IMR-90 (cell line): ENCODE data around the gene PLCXD1. TPM values are rescaled to one million over a fixed set of nuclear protein-coding genes. Genes with fewer than 3 reads are reported as not detected.
A peak's percentile ranks its signal among the peaks of the same experiment; 100 is the strongest.

Experiments used
- ATAC-seq: fragments of 200-7000 bp; cut with Tn5 transposase; 2 replicates; pipeline ENCODE4 v1.9.1; 2020; ENCODE audit warnings: low read depth, mild to moderate bottlenecking, moderate library complexity
- BruUV-seq: library from RNA; stranded (reverse); fragments of 400-500 nt; replicated peaks from 2 replicates; lab custom pipeline; 2021; lab: Mats Ljungman, UMichigan
- CTCF ChIA-PET: fragments of 300-600 bp; formaldehyde crosslinking; extraction: SDS; loops from one replicate; lab custom pipeline; 2021; ENCODE audit warnings: antibody characterized with exemption; lab: Yijun Ruan, JAX
- POLR2A ChIA-PET: fragments of 300-600 bp; sonication (Branson Sonifier 250); formaldehyde crosslinking; loops from one replicate; lab custom pipeline; 2022; ENCODE audit warnings: antibody characterized with exemption; ENCODE audit not compliant: unreplicated experiment; lab: Charles Lee
- DNase-seq: peaks from one replicate; pipeline ENCODE4 v3.0.0; 2013
- H2AFZ ChIP-seq: replicated peaks from 2 replicates; pipeline ENCODE3; 2013; ENCODE audit warnings: low read length, mild to moderate bottlenecking; ENCODE audit not compliant: poor library complexity
- H2AK5ac ChIP-seq: 2 replicates; pipeline ENCODE4 v1.6.1; 2013; ENCODE audit warnings: low read depth, low read length, inconsistent platforms
- H2AK9ac ChIP-seq: replicated peaks from 2 replicates; pipeline ENCODE3; 2013; ENCODE audit warnings: mild to moderate bottlenecking, low read depth, low read length, moderate library complexity; ENCODE audit not compliant: poor library complexity
- H2BK120ac ChIP-seq: 2 replicates; pipeline ENCODE4 v1.6.1; 2013; ENCODE audit warnings: low read depth, low read length, inconsistent platforms
- H2BK15ac ChIP-seq: 3 replicates; pipeline ENCODE4 v1.6.1; 2013; ENCODE audit warnings: low read depth, low read length, inconsistent platforms
- H2BK20ac ChIP-seq: 2 replicates; pipeline ENCODE4 v1.6.1; 2013; ENCODE audit warnings: low read depth, mild to moderate bottlenecking, inconsistent platforms, low read length, moderate library complexity
- H2BK5ac ChIP-seq: 2 replicates; pipeline ENCODE4 v1.6.1; 2013; ENCODE audit warnings: mild to moderate bottlenecking, low read depth, low read length, inconsistent platforms; ENCODE audit not compliant: poor library complexity, severe bottlenecking
- H3K14ac ChIP-seq: replicated peaks from 2 replicates; pipeline ENCODE4 v1.6.1; 2013; ENCODE audit warnings: low read depth, low read length, inconsistent platforms
- H3K18ac ChIP-seq: 2 replicates; pipeline ENCODE4 v1.6.1; 2013; ENCODE audit warnings: low read depth, low read length, control low read depth
- H3K23ac ChIP-seq: 2 replicates; pipeline ENCODE4 v1.6.1; 2013; ENCODE audit warnings: low read depth, low read length, inconsistent platforms
- H3K27ac ChIP-seq: 2 replicates; pipeline ENCODE4 v1.5.1; 2013; ENCODE audit warnings: mild to moderate bottlenecking, control low read depth, low read length; ENCODE audit not compliant: insufficient read depth
- H3K27me3 ChIP-seq: 2 replicates; pipeline ENCODE4 v1.6.1; 2013; ENCODE audit warnings: low read length; ENCODE audit not compliant: control insufficient read depth, insufficient read depth
- H3K36me3 ChIP-seq: 2 replicates; pipeline ENCODE4 v1.6.1; 2013; ENCODE audit warnings: low read length, mixed read lengths; ENCODE audit not compliant: control insufficient read depth, insufficient read depth
- H3K4ac ChIP-seq: 2 replicates; pipeline ENCODE4 v1.6.1; 2013; ENCODE audit warnings: low read depth, low read length, inconsistent platforms
- H3K4me1 ChIP-seq: 2 replicates; pipeline ENCODE4 v1.6.1; 2013; ENCODE audit warnings: low read length, mixed read lengths; ENCODE audit not compliant: control insufficient read depth, insufficient read depth
- H3K4me2 ChIP-seq: 2 replicates; pipeline ENCODE4 v1.6.1; 2013; ENCODE audit warnings: low read depth, mild to moderate bottlenecking, control low read depth, low read length, moderate library complexity
- H3K4me3 ChIP-seq: 2 replicates; pipeline ENCODE4 v1.5.1; 2013; ENCODE audit warnings: low read depth, mild to moderate bottlenecking, control low read depth, low read length, moderate library complexity; ENCODE audit not compliant: insufficient read depth
- H3K56ac ChIP-seq: 2 replicates; pipeline ENCODE4 v1.6.1; 2013; ENCODE audit warnings: low read length, inconsistent platforms; ENCODE audit not compliant: insufficient read depth; ENCODE audit errors: extremely low read depth
- H3K79me1 ChIP-seq, 2 experiments: 2 replicates each; pipeline ENCODE4 v1.6.1; 2013; ENCODE audit warnings: low read length in 2 of 2, inconsistent platforms in 1 of 2, low read depth in 1 of 2
- H3K9ac ChIP-seq: 2 replicates; pipeline ENCODE4 v1.6.1; 2013; ENCODE audit warnings: low read depth, low read length, control low read depth
- H3K9me1 ChIP-seq: 2 replicates; pipeline ENCODE4 v1.6.1; 2013; ENCODE audit warnings: low read length, inconsistent platforms; ENCODE audit not compliant: insufficient read depth
- H3K9me3 ChIP-seq: 2 replicates; pipeline ENCODE4 v1.6.1; 2013; ENCODE audit warnings: low read length; ENCODE audit not compliant: control insufficient read depth, insufficient read depth
- H4K20me1 ChIP-seq: 2 replicates; pipeline ENCODE4 v1.6.1; 2013; ENCODE audit warnings: low read length, inconsistent platforms; ENCODE audit not compliant: insufficient read depth
- H4K5ac ChIP-seq: 2 replicates; pipeline ENCODE4 v1.6.1; 2013; ENCODE audit warnings: mild to moderate bottlenecking, low read depth, low read length, control low read depth
- H4K8ac ChIP-seq, 2 experiments: 2 replicates each; pipeline ENCODE4 v1.6.1; 2013; ENCODE audit warnings: low read depth in 2 of 2, low read length in 2 of 2, control low read depth in 1 of 2, inconsistent platforms in 1 of 2
- H4K91ac ChIP-seq: 2 replicates; pipeline ENCODE4 v1.6.1; 2013; ENCODE audit warnings: low read depth, low read length, inconsistent platforms; ENCODE audit not compliant: insufficient read depth
- CEBPB ChIP-seq: IDR thresholded peaks from 2 replicates; pipeline ENCODE4 v1.6.1; 2012; ENCODE audit warnings: low read depth, low read length, improper control_type of control experiment
- MAZ ChIP-seq: IDR thresholded peaks from 2 replicates; pipeline ENCODE4 v1.6.1; 2012; ENCODE audit warnings: low read depth, mild to moderate bottlenecking, low read length, improper control_type of control experiment, moderate library complexity, borderline replicate concordance
- NFE2L2 ChIP-seq: fragments of 150-350 bp; IDR thresholded peaks from 2 replicates; pipeline ENCODE4 v1.6.1; 2016; ENCODE audit warnings: low read depth, mild to moderate bottlenecking, low read length
- POLR2A ChIP-seq: IDR thresholded peaks from 2 replicates; pipeline ENCODE4 v1.6.1; 2012; ENCODE audit warnings: mild to moderate bottlenecking, low read depth, low read length
- RAD21 ChIP-seq: IDR thresholded peaks from 2 replicates; pipeline ENCODE4 v1.6.1; 2012; ENCODE audit warnings: low read length, improper control_type of control experiment
- RCOR1 ChIP-seq: IDR thresholded peaks from 2 replicates; pipeline ENCODE4 v1.6.1; 2012; ENCODE audit warnings: mild to moderate bottlenecking, low read length, improper control_type of control experiment; ENCODE audit not compliant: insufficient replicate concordance
- RFX5 ChIP-seq: IDR thresholded peaks from 2 replicates; pipeline ENCODE4 v1.8.0; 2012; ENCODE audit warnings: low read depth, mild to moderate bottlenecking, low read length, moderate library complexity
- SMC3 ChIP-seq: fragments of 150-350 bp; IDR thresholded peaks from 2 replicates; pipeline ENCODE4 v1.6.1; 2016; ENCODE audit warnings: low read depth, mild to moderate bottlenecking, antibody characterized with exemption, low read length, moderate library complexity
- USF2 ChIP-seq: fragments of 150-350 bp; IDR thresholded peaks from 2 replicates; pipeline ENCODE4 v1.6.1; 2017; ENCODE audit warnings: mild to moderate bottlenecking, antibody characterized with exemption, low read length, low read depth
- WGBS, 2 experiments: methylation state at CpG; one replicate each; pipeline versions ENCODE4 v1.1.5 to v1.1.7; 2013; ENCODE audit warnings: missing lambda C conversion rate in 2 of 2; ENCODE audit not compliant: insufficient read length in 1 of 2; ENCODE audit errors: extremely low coverage in 2 of 2; 5-methylcytosine and 5-hydroxymethylcytosine counted together
- dilution Hi-C: fragments of 300-500 bp; cut with HindIII; formaldehyde crosslinking; loops from one replicate; pipeline ENCODE4 v1.14.3; 2018; ENCODE audit warnings: low sequenced_read_pairs; ENCODE audit not compliant: unreplicated experiment
- in situ Hi-C: fragments of 300-500 bp; cut with MboI; formaldehyde crosslinking; loops from 3 replicates; pipeline ENCODE4 v1.14.3; 2019; ENCODE audit warnings: low sequenced_read_pairs, inconsistent platforms, mixed read lengths
- intact Hi-C: fragments of 100-400 bp; cut with micrococcal nuclease; formaldehyde crosslinking; loops from 2 replicates; pipeline ENCODE4 v1.10.0; 2022
- polyA plus RNA-seq, 3 experiments: library from polyadenylated mRNA; depleted of rRNA; stranded (reverse); fragments of >200 nt; gene quantifications; 2 replicates each; pipeline ENCODE4 v1.2.3, GENCODE V29; 2012; ENCODE audit warnings: low replicate concordance in 1 of 3
- total RNA-seq: library from RNA; depleted of rRNA; stranded (reverse); fragments of >200 nt; gene quantifications from 2 replicates; pipeline ENCODE4 v1.2.3, GENCODE V29; 2012
- TF ChIP-seq, protein P1 (sequence below): fragments of 150-350 bp; IDR thresholded peaks from 2 replicates; pipeline ENCODE4 v1.6.1; 2016; ENCODE audit warnings: low read depth, mild to moderate bottlenecking, low read length, moderate library complexity, borderline replicate concordance

Gene PLCXD1
- total and polyA plus RNA-seq, 2 of the 4 experiments (the other 2 are of a cell fraction): 16.7 to 17.7 TPM

GRCh38 chrX:274904-275475 is 6.2 kb upstream of the PLCXD1 start:
- no peaks in the 10 kb centered on the region for H3K9me3 ChIP-seq
- no peak overlapping the region for H4K91ac ChIP-seq
- no peak overlapping the region for H4K8ac ChIP-seq
- no peak overlapping the region for H4K5ac ChIP-seq
- ChIA-PET POLR2A (no interaction called here), CTCF (no interaction called here)
- no peak overlapping the region for H2AK5ac ChIP-seq
- peak overlapping the region; percentile 95 for H2AFZ ChIP-seq
- no peak overlapping the region for H3K4ac ChIP-seq
- WGBS, 2 experiments: no CpG with 5 or more reads among the region's 16 CpGs
- H3K4me1 ChIP-seq: no peaks in the 10 kb centered on the region
- no peak overlapping the region for H2BK15ac ChIP-seq
- BruUV-seq: no TSS peak
- no peaks in the 10 kb centered on the region for H3K36me3 ChIP-seq
- H3K9ac ChIP-seq: no peak overlapping the region
- no peaks in the 10 kb centered on the region for H3K27me3 ChIP-seq
- H3K56ac ChIP-seq: no peak overlapping the region
- no peak overlapping the region for H2BK20ac ChIP-seq
- ATAC-seq (no peak), DNase-seq (no peak)
- intact Hi-C loops: no loop called here
- no peak overlapping the region for H3K18ac ChIP-seq
- no peak overlapping the region for H3K27ac ChIP-seq
- H3K9me1 ChIP-seq: peaks cover 3% of the 10 kb centered on the region; the same call in 1 of the 2 replicates
- H3K79me1 ChIP-seq: peaks cover 4 to 8% of the 10 kb centered on the region in 2 experiments; a peak in 1 of 4 replicates
- in situ Hi-C loops: no loop called here
- no peaks in the 10 kb centered on the region for H4K20me1 ChIP-seq
- no peak overlapping the region for H3K4me3 ChIP-seq
- no peak overlapping the region for H2BK120ac ChIP-seq
- H3K14ac ChIP-seq: no peak overlapping the region
- H3K23ac ChIP-seq: no peak overlapping the region
- TF ChIP-seq SMC3: no peak
- TF ChIP-seq MAZ: no peak
- TF ChIP-seq CEBPB: no peak
- no peak for TF ChIP-seq RCOR1
- TF ChIP-seq RFX5: no peak
- TF ChIP-seq, protein P1, sequence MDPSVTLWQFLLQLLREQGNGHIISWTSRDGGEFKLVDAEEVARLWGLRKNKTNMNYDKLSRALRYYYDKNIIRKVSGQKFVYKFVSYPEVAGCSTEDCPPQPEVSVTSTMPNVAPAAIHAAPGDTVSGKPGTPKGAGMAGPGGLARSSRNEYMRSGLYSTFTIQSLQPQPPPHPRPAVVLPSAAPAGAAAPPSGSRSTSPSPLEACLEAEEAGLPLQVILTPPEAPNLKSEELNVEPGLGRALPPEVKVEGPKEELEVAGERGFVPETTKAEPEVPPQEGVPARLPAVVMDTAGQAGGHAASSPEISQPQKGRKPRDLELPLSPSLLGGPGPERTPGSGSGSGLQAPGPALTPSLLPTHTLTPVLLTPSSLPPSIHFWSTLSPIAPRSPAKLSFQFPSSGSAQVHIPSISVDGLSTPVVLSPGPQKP: no peak
- TF ChIP-seq NFE2L2: no peak
- TF ChIP-seq USF2: no peak
- TF ChIP-seq RAD21: no peak
- no peak for TF ChIP-seq POLR2A
- H2AK9ac ChIP-seq: no peak overlapping the region
- H3K4me2 ChIP-seq: no peak overlapping the region
- dilution Hi-C loops: no loop called here
- H2BK5ac ChIP-seq: no peak overlapping the region
